Islet precursor cell (in vitro differentiated cells): ENCODE results near the gene IQSEC1.

Source experiments
- DNase-seq: peaks from one replicate; pipeline ENCODE4 v3.0.0-alpha.2; 2018

IQSEC1 gene

DNA sequence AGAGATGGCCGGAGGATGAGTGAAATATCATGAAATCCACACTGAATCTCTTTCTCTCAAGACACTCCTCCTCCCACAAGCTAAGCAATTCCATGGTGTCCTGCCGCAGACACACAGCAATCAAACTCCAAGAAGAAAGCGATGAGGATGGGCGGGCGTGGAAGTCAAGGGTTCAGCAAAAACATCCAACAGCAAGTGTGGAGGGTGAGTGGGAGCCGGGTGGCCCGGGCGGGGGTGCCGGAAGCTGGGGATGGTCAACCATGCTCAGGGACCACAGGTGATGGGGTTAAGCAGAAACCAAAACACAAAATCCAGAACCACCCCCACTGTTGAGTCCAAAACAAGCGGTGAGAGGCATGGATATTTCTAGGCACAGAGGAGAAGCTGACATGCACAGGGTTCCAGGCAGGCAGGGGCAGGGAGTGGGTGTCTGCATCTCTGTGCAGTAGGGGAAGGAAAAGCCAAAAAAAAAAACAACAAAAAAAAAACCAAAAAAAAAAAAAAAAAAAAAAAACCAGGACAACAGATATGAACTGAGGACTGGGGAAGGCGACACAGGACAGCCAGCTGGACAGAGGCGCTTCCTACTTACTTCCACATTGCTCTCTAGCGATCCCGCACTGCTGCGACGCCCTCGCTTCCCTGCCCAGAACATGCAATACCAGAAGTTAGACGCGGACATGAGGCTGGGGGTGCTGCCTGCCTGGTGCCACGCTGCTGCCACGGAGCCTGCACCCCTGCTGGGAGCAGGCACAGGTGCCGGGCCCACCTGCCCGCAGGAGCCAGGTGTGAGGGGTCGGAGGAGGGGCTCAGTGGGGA lies 170.8 kb downstream of the IQSEC1 start:
- DNase-seq, result no peak

DNA sequence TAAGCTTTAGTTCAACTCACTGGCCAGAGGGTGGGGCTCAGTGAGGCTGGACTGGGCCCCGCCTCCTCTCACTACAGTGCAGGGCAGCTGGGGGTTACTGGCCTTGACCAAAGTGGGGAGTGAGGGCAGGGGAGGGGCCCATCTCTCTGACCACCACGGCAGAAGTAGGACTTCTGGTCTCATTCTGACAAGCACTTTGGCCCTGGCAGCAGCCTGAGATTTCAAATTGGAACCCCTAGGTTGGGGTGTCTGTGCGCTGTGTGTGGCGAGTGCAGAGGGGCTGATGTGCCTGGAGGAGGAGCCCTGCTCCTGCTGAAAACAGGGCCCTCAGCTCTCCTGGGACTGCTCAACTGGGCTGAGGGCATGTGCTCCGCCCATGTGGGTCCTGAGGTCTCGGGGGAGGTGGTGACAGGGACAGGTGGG lies 171.6 kb downstream of the IQSEC1 start:
- no peak for DNase-seq

DNA sequence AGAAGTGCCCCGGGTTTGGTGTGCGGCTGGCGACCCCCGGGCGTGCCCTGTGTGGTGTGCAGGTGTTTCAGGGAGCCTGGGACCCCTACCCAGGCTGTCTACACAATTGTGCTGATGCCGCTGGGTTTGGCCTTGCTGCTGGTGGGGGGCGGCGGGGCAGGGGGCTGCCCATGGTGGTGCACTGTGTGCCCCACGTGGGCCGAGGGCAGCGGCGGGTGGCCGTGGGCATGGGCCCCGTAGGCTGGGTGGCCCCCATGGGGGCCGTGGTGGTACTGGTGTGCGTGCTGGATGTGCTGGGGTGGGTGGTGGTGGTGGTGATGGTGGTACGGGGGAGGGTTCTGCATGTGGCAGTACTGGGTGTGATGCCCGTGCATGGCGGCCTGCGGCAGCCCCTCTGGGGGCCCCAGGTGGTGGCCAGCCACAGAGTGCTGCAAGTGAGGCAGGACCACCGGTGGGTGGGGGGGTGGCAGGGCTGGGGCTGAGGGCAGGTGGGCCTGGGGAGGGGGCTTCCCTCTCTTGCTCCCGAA lies 172.3 kb downstream of the IQSEC1 start:
- no peak for DNase-seq

DNA sequence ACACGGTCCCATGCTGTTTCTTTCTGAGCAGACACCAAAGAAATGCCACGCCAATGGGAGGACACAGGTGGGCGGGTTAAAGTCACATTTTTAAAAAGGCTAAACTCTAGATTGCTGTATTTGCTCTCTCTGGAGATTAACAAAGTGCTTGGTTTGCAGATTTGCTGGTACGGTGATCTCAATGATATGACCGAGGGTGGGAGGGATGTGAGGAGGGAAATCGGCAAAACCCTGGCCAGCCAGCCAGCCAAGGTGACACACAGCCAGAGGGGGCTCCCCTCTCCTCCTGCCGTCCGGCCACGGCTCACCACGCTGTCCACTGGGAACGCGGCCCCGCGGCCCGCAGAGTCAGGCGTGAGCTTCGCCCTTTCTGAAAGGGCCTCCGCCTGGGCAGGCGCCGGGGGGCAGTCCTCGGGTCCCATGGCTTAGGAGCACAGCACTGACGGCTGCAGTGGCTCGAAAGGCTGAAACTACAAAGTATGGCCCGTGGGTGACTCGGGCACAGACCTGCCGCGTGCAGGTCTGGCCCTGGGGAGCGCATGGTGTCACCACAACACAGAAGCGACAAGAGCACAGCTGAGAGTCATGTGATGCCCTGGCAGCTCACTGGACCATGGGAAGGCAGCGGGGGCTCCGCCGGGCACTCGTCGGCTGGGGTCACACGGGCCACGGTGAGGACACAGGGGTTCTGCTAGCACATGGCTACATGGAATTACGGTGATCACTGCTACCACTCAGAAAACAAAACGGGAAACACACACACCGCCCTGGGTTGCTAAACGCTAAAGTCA lies 174.1 kb downstream of the IQSEC1 start:
- DNase-seq, result no peak

DNA sequence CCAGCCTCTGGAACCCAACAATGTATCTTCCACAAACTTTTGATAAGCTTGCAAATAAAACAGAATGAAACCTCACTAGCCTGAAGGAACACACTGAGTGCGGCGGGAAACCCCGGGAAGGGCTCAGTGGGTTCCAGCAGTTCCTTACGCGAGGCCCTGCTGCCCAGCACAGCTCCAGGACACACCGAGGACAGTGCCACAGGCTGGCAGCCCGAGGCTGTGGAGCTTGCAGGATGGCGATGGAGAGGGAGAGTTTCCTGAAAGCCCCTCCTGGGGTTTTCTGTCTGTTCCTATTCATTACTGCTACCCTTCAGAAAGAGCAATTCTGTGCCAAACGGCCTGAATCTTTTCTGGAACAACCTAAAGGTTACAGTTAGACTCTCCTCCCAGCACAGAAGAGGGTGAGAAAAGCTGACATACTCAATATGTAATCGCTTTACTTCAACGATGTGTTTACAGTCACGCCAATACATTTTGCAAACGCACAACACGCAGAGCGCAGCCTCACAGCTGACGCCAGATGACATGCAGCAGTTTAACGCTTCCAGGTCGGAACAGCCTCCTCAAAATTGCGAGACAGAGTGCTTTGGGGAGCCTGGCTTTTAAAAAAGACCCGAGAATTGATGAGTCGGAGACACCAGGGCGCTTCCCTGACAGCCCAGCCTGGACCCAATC lies 174.8 kb downstream of the IQSEC1 start:
- DNase-seq, result no peak

DNA sequence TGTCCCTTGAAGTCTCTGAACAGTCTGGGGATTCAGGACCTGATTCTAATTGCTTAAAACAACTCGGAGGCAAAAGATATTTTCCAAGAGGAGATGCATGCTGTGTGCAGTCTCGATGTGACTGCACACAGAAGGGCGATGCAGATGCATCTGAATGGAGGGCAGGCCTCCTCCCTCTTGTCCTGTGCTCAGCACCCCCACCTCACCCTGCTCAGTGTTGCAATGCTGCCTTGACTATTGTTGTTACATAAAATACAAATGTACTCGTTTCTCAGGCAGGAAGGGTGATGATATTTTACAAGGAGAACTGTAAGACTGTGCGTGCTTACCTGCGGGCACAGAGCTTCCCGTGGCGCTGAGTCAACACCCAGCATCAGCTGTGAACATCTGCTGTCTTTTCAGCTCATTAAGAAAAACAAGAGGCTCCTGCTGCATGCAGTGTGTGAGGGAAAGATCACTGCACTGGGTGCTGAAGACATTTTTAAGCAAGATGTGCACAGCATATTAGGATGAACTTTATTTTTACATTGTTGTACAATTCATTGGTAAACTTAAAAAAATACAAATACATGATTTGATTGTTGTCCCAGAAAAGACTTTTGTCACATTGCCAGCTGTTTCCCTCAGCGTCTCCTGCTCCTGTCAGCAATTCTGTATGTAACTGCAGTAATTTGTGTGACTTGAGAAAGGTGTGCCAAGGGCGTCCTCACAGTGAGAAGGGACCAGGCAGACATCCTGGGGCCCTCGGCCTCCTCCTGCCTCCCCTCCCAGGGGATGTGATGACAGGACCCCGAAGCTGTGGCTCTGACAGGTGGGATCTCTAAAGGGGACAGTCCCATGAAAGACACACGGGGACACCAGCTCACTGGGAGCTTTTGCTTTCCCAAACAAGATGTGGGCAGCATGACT lies 175.6 kb downstream of the IQSEC1 start:
- no peak for DNase-seq

DNA sequence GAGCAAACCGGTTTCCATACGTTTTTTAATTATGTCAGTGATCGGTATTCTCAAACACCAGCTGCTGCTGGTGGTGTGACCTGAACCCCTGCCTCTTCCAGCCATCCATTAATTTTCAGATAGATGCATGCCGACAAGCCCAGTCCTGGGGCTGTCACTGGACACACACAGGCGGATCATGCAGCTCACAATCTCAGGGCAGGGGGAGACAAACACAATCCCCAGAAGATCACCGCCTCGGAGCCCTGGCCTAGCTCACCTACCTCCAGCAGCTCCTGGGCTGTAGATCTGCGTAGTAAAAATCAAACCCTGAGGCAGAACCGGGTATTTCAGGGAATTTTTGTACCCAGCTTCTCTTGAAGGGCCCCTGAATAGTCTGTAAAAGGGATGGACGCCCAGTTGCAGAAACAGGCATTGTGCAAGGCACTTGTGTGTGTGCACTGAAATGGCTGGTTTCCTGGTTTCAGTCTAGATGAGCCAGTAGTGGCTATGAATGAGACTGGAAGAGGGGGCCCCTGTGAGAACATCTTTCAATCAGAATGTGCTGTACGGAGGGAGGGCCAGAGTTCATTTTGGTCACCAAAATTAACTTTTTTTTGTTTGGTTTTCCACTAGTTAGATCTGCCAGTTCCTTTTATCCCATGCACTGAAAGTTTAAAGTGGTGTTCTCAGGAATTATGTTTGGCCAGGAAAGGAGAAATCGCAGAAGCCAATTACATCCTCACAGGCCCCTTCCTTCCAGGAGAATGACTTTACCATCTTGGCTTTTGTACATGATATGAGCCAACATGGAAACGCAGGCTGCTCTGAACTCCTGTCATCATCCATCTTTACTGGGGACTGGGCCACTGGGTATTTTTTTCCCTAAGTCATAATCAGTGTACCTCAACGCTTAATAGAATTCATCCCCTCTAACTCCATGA lies 176.9 kb downstream of the IQSEC1 start:
- no peak for DNase-seq

DNA sequence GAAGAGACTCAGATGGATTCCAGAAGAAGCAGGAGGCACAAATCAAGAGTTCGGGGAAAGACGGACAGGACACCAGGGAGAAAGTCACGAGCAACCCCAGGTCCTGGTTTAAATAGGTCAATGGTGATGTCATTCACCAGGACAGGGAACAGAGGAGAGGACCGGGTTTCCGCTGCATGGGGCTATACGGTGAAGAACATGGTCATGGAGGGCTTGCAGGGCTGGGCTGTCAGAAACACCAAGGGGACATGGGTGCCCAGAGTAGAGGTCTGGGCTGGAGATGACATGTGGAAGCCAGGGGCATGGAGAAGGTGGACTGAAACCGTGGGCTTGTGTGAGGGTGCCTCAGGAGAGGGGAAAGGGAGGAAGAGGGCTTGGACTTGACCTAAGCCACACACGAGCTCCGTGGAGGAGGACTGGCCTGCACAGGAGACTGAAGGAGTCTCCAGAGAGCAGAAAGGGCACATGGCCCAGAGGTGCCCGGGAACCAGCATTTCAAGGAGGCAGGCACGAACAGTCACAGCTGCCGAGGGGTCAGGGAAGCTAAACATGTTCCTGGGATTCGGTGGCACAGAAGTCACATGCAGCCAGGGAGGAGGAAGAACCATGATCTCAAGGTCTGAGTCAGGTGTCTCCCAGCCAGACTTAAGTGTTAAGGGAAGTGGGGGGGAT lies 177.7 kb downstream of the IQSEC1 start:
- no peak for DNase-seq

DNA sequence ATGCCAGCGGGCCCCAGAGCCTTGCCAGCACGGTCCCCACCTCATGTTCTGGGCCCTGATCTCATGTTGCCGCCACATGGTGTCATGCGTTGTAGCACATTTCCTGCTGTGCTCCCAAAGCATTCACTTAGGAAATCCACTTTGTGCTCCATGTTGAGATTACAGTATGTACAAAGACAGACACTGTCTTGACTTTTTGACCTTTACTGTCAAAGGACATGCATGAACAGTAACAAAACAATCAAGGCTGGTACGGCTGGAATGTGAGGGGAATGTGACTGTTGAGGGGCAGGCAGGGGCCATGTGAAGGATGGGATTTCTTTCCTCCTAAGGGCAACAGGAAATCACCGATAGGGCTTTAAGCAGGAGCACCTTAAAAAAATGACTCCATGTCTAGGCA lies 178.6 kb downstream of the IQSEC1 start:
- no peak for DNase-seq

DNA sequence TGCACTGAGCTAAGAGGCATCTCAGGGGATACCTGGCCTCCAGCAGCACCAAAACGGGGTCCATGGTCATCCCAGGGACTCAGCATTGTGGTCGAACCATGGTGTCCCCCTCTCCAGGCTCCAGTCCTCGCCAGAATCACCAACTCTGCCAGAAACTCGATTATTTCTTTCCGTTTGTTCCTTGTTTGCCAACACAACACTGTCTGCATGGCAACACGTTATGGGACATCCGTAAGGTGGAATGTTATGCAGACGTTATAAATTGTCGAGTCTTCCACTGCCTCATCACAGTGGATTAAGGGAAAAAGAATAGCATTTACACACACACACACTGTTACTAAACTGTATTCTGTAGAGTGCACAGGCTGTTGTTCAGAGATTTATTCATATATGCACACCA lies 179.4 kb downstream of the IQSEC1 start:
- DNase-seq, result no peak

DNA sequence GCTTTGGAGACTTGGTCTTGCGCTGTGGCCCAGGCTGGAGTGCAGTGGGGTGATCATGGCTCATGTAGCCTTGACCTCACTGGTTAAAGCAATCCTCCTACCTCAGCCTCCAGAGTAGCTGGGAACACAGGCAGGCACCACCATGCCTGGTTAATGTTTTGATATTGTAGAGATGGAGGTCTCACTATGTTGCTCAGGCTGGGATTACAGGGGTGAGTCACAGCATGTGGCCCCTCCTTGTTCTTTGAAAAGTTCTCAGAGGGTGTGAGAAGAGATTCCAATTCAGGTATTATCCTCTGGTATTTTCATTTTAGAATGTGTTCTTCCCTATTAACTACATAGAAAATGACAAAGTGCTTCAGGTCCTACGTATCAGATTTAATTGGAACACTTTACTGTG lies 180.0 kb downstream of the IQSEC1 start:
- no peak for DNase-seq

DNA sequence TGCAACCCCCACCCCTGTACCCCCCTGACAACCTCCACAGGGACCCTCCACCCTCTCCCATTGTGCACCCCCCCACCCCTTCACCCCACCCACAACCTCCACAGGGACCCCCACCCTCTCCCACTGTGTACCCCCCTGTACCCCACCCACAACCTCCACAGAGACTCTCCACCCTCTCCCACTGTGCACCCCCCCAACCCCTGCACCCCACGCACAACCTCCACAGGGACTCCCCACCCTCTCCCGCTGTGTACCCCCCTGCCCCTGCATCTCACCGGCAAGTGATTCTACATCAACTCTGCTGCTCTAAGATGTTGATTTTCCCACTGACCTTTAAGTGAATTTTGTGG lies 180.4 kb downstream of the IQSEC1 start:
- DNase-seq, result no peak

DNA sequence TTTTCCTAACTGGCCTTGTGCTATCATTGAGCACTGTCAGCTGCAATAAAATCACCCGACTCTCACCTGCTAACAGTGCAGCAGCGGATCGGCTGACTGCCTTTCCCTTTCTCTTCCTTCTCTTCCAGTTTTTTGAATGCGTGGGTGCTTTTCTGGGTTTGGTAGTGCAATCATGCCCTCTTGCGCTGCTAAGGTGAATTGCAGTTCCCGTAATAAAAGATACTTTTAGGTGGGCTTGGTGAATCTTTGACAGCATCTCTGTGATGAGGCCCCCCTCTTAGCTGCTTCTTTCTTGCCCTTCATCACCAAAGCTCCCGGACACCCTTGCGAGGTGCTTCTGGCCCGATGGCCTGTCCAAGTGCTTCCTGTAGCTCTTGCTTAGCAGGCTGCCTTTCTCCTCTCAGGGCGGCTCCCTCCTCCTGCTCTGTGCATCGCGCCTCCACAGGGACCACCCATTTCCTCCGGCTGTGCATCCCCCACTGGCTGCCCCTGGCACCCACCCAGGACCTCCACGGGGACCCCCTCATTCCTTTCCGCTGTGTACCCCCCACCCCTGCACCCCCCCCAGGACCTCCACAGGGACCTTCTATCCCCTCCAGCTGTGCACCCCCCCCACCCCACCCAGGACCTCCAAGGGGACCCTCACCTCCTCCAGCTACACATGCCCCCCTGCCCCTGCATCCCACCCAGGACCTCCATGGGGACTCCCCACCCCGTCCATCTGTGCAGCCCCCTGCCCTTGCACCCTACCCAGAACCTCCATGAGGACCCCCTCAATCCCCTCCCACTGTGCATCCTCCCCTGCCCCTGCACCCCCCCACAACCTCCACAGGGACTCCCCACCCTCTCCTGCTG lies 181.0 kb downstream of the IQSEC1 start:
- no peak for DNase-seq

DNA sequence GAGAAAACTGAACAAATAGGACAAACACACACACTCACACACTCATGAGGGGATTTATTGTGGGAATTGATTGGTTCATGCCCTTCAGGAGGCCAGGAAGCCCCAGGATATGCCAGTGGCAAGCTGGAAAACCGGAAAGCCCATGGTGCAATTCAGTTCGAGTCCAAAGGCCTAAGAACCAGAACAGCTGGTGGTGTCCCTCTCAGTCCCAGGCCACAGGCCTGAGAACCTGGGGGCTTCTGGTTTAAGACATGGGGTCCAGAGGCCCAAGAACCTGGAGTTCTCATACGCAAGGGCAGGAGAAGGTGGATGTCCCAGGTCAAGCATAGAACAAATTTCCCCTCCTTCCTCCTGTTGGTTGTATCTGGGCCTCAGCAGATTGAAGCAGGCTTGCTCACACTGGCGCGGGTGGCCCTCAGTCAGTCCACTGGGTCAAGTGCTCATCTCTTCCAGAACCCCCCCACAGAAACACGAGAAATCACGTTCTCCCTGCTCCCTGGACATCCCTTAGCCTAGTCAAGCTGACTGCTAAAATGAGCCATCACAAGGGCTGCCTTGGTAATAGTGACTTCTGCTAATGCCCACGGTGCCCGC lies 181.7 kb downstream of the IQSEC1 start:
- DNase-seq, result no peak

DNA sequence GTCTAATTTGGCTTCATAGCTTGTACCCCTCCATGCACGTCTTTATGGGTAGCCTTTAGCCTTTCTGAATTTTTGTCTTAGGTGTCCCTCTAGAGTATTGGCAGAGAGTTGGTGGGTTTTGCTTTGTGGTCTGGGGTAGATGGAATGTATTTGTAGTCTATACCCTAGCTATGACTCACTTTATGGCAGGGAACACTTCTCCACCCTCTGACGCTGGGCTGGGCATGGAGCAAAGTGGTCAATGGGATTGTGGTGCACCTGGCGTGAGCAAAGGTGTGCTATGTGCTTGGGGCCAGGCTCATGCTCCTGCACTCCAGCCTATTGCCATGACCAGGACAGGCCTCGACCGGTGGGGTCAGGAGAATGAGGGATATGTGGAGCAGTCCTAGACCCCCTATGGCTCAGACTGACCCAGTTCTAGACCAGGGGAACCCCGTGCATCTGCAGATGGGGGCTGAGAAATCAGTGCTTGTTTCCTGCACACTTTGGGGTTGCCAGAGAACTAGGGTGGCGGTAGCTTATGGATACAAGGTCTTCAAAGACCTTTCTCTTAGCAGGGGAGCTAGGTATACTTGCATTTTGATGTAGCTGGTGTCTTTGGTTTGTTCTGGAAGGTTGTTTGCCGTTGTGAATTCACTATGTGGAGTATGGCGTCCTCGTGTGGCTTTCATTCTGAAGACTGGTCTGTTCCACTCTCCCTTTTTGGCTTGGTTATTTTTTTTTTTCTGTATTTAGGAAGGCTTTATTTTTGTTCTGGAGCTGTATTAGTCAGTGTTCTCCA lies 182.4 kb downstream of the IQSEC1 start:
- DNase-seq, result no peak

DNA sequence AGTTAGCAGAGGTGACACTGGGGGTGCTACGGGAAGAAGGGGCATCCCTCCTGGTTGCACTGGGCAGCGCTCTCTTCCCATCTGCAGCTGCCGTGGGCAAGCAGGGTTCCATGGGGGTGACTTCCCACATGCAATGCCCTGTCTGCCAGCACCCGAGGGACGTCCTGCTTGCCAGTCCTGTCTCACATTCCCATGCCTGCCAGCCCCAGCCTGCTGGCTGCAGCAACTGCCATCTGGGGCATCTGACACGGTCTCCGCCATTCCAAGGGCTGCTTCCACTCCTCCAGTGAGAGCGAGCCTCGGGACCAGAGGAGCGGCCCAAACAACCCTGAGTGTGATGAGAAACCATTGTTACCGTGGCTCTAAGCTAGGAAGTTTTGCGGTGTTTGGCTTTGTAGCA lies 186.5 kb downstream of the IQSEC1 start:
- no peak for DNase-seq

DNA sequence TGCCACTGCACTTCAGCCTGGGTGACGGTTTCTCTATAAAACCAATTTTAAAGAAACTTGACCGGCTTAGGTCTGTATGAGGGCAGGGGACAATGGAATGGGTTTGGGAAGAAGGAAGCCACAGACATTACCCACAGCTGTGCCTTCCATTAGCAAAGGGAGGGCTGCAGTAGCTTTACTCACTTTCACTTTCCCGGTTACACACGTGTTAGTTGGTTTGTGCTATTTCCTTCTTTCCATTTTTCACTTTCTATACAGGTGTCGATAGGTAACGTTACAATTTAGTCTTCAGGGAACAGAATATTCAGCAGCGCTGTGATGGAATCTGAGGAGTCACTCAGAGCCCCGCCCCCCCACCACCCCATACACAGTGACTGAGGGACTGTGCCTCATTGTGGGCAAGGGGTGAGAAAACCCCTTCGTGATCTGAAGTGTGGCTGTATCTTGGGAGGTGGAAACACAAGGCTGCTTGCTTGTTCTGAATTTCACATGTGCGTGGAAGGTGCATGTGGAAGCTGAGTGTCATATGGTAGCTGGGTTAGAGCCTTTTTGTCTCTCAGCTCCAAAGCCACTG lies 187.0 kb downstream of the IQSEC1 start:
- DNase-seq, result no peak

DNA sequence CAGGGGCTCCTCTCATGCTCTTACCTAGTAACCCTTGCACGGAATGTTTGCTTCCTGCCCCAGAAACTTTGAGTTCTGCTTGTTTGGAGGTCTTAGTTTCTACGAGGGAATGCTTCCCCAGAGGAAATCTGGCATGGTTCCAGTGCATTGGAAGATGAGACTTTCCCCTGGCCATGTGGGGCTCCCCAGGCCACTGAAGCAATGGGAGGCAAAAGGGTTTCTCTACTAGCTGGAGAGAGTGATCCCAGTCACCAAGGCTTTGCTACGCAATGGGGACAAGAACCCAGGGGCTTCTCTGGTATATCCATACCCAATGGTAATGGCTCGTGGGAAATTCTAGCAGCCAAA lies 187.7 kb downstream of the IQSEC1 start:
- no peak for DNase-seq
